Parathyroid adenoma (tissue), 2 donors: ENCODE measurements around the gene DAO.
"Not testable (repeated sequence)": the region's sequence is repeated elsewhere in the genome, so short reads cannot be mapped to it uniquely, and the experiment has no call there.

Experiments
- H2AFZ ChIP-seq: fragments of 300-600 bp; sonication (generic); one replicate; pipeline ENCODE4 v1.7.0; 2017; ENCODE audit warnings: antibody characterized with exemption, mild to moderate bottlenecking
- H3K27ac ChIP-seq: fragments of 300-600 bp; sonication (generic); one replicate; pipeline ENCODE4 v1.7.0; 2017
- H3K27me3 ChIP-seq: fragments of 300-600 bp; sonication (generic); one replicate; pipeline ENCODE4 v1.7.0; 2017; ENCODE audit warnings: low read length; ENCODE audit not compliant: control insufficient read depth, insufficient read depth
- H3K36me3 ChIP-seq: fragments of 300-600 bp; sonication (generic); one replicate; pipeline ENCODE4 v1.7.0; 2017; ENCODE audit warnings: low read length; ENCODE audit not compliant: control insufficient read depth, insufficient read depth
- H3K4me1 ChIP-seq: fragments of 300-600 bp; sonication (generic); one replicate; pipeline ENCODE4 v1.7.0; 2017; ENCODE audit warnings: control low read depth
- H3K4me2 ChIP-seq: fragments of 300-600 bp; sonication (generic); one replicate; pipeline ENCODE4 v1.7.0; 2017; ENCODE audit warnings: low read length
- H3K4me3 ChIP-seq: fragments of 300-600 bp; sonication (generic); one replicate; pipeline ENCODE4 v1.7.0; 2017; ENCODE audit warnings: low read depth, low read length
- H3K79me2 ChIP-seq: fragments of 300-600 bp; sonication (generic); one replicate; pipeline ENCODE4 v1.7.0; 2017; ENCODE audit warnings: control low read depth
- H3K9ac ChIP-seq: fragments of 300-600 bp; sonication (generic); one replicate; pipeline ENCODE4 v1.7.0; 2017; ENCODE audit warnings: mild to moderate bottlenecking
- H3K9me3 ChIP-seq: fragments of 300-600 bp; sonication (generic); one replicate; pipeline ENCODE4 v1.7.0; 2017; ENCODE audit warnings: low read length; ENCODE audit not compliant: control insufficient read depth
- CTCF ChIP-seq: fragments of 300-600 bp; sonication (generic); IDR thresholded peaks from one replicate; pipeline ENCODE4 v1.7.0; 2017; ENCODE audit warnings: antibody characterized with exemption, mild to moderate bottlenecking
- donor health status: primary hyperparathyroidism.

DAO gene

GRCh38 chr12:108840605-108841332 lies 39.1 kb upstream of the DAO start:
- Histone ChIP-seq H3K9ac (no peak overlapping the region), H3K4me2 (no peak overlapping the region), H3K79me2 (peaks cover 43% of the 10 kb centered on the region), H3K4me1 (peaks cover 22% of the 10 kb centered on the region), H2AFZ (no peak overlapping the region), H3K27me3 (no peaks in the 10 kb centered on the region), H3K27ac (peak overlapping the region; percentile 82), H3K4me3 (no peak overlapping the region), H3K9me3 (no peaks in the 10 kb centered on the region), H3K36me3 (no peaks in the 10 kb centered on the region)
- TF ChIP-seq CTCF: no peak

GRCh38 chr12:108841825-108842224 lies 38.1 kb upstream of the DAO start:
- H3K36me3 ChIP-seq, H3K9ac ChIP-seq, H2AFZ ChIP-seq, H3K27me3 ChIP-seq, H3K27ac ChIP-seq, H3K4me3 ChIP-seq, H3K9me3 ChIP-seq, H3K4me2 ChIP-seq: not testable (repeated sequence)
- H3K4me1 ChIP-seq: peaks cover 22% of the 10 kb centered on the region
- peaks cover 46% of the 10 kb centered on the region for H3K79me2 ChIP-seq

GRCh38 chr12:108842361-108842760 lies 37.5 kb upstream of the DAO start:
- H3K27ac ChIP-seq: no peak overlapping the region

GRCh38 chr12:108843187-108843586 lies 36.7 kb upstream of the DAO start:
- TF ChIP-seq CTCF: no peak
- Histone ChIP-seq H3K4me2 (no peak overlapping the region), H2AFZ (no peak overlapping the region), H3K27ac (no peak overlapping the region), H3K27me3 (no peaks in the 10 kb centered on the region), H3K9me3 (no peaks in the 10 kb centered on the region), H3K9ac (no peak overlapping the region), H3K4me1 (peaks cover 20% of the 10 kb centered on the region), H3K79me2 (peaks cover 51% of the 10 kb centered on the region), H3K4me3 (no peak overlapping the region), H3K36me3 (no peaks in the 10 kb centered on the region)

More at GRCh38 chr12:108842361-108842760, 37.5 kb upstream of the DAO start:
- Histone ChIP-seq H3K79me2 (peaks cover 46% of the 10 kb centered on the region), H3K4me3 (no peak overlapping the region), H3K36me3 (no peaks in the 10 kb centered on the region), H3K4me1 (peaks cover 22% of the 10 kb centered on the region), H2AFZ (no peak overlapping the region), H3K27me3 (no peaks in the 10 kb centered on the region), H3K9ac (no peak overlapping the region), H3K4me2 (no peak overlapping the region), H3K9me3 (no peaks in the 10 kb centered on the region)
- no peak for TF ChIP-seq CTCF

- no peak overlapping the region for H3K4me3 ChIP-seq
These were observed 34.2 kb upstream of the DAO start for GRCh38 chr12:108845696-108846095.

More at GRCh38 chr12:108845696-108846095, 34.2 kb upstream of the DAO start:
- H3K9me3 ChIP-seq: no peaks in the 10 kb centered on the region
- H3K9ac ChIP-seq: no peak overlapping the region
- no peak overlapping the region for H2AFZ ChIP-seq
- no peaks in the 10 kb centered on the region for H3K27me3 ChIP-seq
- no peak overlapping the region for H3K4me2 ChIP-seq
- H3K79me2 ChIP-seq: peaks cover 63% of the 10 kb centered on the region
- H3K27ac ChIP-seq: no peak overlapping the region
- TF ChIP-seq CTCF: no peak
- no peaks in the 10 kb centered on the region for H3K36me3 ChIP-seq
- peaks cover 3% of the 10 kb centered on the region for H3K4me1 ChIP-seq
